Measurements from ENCODE around the gene BBOF1. TPM values are rescaled to one million over a fixed set of nuclear protein-coding genes. Genes with fewer than 3 reads are reported as not detected.
A peak's percentile ranks its signal among the peaks of the same experiment; 100 is the strongest.

The BBOF1 gene
- polyA plus RNA-seq, 2 of the 4 experiments (the other 2 are of a cell fraction) = 4.9 to 5.8 TPM

GRCh38 chr14:73997108-73997943 lies 21.8 kb upstream of the BBOF1 start:
- POLR2A ChIA-PET = no interaction called here
- WGBS (ENCODE audit: missing lambda C conversion rate) = 81% methylated on average over 1 of the region's 1 CpG
- no peaks in the 10 kb centered on the region for H3K9me3 ChIP-seq
- ATAC-seq (peak; percentile 39 to 42; a peak in 3 of 6 replicates), FAIRE-seq (no peak), DNase-seq (ENCODE audit: low read depth in 1 of 2, low spot score in 1 of 2) (no peak)
- CTCF ChIA-PET = interaction anchor here (0.5 to 1.2 kb wide), 4 partner anchors 11 to 1104 kb away, joined by 3 read pairs; partner anchors contain the start of genes BBOF1 and ENTPD5
- no peak overlapping the region for H3K4me3 ChIP-seq
- peak overlapping the region; percentile 62 for H3K4me2 ChIP-seq
- peak overlapping the region; percentile 34 to 52; a peak in 4 of 6 replicates for H3K27ac ChIP-seq
- peaks cover 45% of the 10 kb centered on the region for H3K4me1 ChIP-seq
- no peak for TF ChIP-seq HOXB13 (CRISPR knock-in tag; IDR thresholded peaks at IDR 0.05; ENCODE audit: low read depth)
- no peak for TF ChIP-seq KDM1A (IDR thresholded peaks at IDR 0.05; ENCODE audit: low read depth)
- no peak for TF ChIP-seq ZC3H11A (IDR thresholded peaks at IDR 0.05)
- no peak for TF ChIP-seq BCL3 (IDR thresholded peaks at IDR 0.05)
- TF ChIP-seq POLR2A (IDR thresholded peaks at IDR 0.05; ENCODE audit: low read length) = no peak
- TF ChIP-seq CEBPB (IDR thresholded peaks at IDR 0.05) = no peak
- TF ChIP-seq, protein P1, sequence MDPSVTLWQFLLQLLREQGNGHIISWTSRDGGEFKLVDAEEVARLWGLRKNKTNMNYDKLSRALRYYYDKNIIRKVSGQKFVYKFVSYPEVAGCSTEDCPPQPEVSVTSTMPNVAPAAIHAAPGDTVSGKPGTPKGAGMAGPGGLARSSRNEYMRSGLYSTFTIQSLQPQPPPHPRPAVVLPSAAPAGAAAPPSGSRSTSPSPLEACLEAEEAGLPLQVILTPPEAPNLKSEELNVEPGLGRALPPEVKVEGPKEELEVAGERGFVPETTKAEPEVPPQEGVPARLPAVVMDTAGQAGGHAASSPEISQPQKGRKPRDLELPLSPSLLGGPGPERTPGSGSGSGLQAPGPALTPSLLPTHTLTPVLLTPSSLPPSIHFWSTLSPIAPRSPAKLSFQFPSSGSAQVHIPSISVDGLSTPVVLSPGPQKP (IDR thresholded peaks at IDR 0.05; ENCODE audit: low read depth, low read length) = no peak
- TF ChIP-seq HOXA7 (CRISPR knock-in tag; IDR thresholded peaks at IDR 0.05) = no peak
- no peak for TF ChIP-seq PBX3 (IDR thresholded peaks at IDR 0.05)
- TF ChIP-seq, protein P2, sequence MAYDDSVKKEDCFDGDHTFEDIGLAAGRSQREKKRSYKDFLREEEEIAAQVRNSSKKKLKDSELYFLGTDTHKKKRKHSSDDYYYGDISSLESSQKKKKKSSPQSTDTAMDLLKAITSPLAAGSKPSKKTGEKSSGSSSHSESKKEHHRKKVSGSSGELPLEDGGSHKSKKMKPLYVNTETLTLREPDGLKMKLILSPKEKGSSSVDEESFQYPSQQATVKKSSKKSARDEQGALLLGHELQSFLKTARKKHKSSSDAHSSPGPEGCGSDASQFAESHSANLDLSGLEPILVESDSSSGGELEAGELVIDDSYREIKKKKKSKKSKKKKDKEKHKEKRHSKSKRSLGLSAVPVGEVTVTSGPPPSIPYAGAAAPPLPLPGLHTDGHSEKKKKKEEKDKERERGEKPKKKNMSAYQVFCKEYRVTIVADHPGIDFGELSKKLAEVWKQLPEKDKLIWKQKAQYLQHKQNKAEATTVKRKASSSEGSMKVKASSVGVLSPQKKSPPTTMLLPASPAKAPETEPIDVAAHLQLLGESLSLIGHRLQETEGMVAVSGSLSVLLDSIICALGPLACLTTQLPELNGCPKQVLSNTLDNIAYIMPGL (CRISPR knock-in tag; IDR thresholded peaks at IDR 0.05; ENCODE audit: borderline replicate concordance) = no peak
- no peak for TF ChIP-seq JUN (IDR thresholded peaks at IDR 0.05)
- no peak for TF ChIP-seq HEYL (CRISPR knock-in tag; IDR thresholded peaks at IDR 0.05)

- ChIA-PET POLR2A (no interaction called here), CTCF (interaction anchor here (0.5 to 1.2 kb wide), 2 partner anchors 10 to 1103 kb away, joined by 3 read pairs; no protein-coding TSS in a partner anchor)
- Histone ChIP-seq H3K4me1 (peaks cover 45% of the 10 kb centered on the region), H3K9me3 (no peaks in the 10 kb centered on the region), H3K4me2 (peak overlapping the region; percentile 62), H3K4me3 (no peak overlapping the region), H3K27ac (peak overlapping the region; percentile 20 to 27; a peak in 4 of 6 replicates)
- DNase-seq (ENCODE audit: low read depth in 1 of 2, low spot score in 1 of 2) = no peak
- TF ChIP-seq NFE2L2 (conservative IDR thresholded peaks at IDR 0.05; ENCODE audit: low read length) (no peak), NPAS2 (CRISPR knock-in tag; IDR thresholded peaks at IDR 0.05; ENCODE audit: borderline replicate concordance) (no peak), ZC3H11A (IDR thresholded peaks at IDR 0.05) (no peak), SMC3 (IDR thresholded peaks at IDR 0.05) (no peak), CEBPB (IDR thresholded peaks at IDR 0.05) (no peak), MAFK (IDR thresholded peaks at IDR 0.05; ENCODE audit: partially characterized antibody) (no peak), EHMT2 (IDR thresholded peaks at IDR 0.05; ENCODE audit: low read depth) (no peak), GATA3 (IDR thresholded peaks at IDR 0.05; ENCODE audit: borderline replicate concordance) (no peak), MYC (IDR thresholded peaks at IDR 0.05; ENCODE audit: borderline replicate concordance, low read length) (no peak), ZSCAN20 (CRISPR knock-in tag; IDR thresholded peaks at IDR 0.05) (no peak), HOXB13 (CRISPR knock-in tag; IDR thresholded peaks at IDR 0.05; ENCODE audit: low read depth) (no peak), HOXA7 (CRISPR knock-in tag; IDR thresholded peaks at IDR 0.05) (no peak), CBX8 (IDR thresholded peaks at IDR 0.05) (no peak), JUNB (IDR thresholded peaks at IDR 0.05) (no peak)
- FAIRE-seq = no peak
- ATAC-seq = no peak
- 72% methylated on average over 7 of the region's 7 CpGs for WGBS (ENCODE audit: missing lambda C conversion rate)
Measured at GRCh38 chr14:73997944-73998447, 21.2 kb upstream of the BBOF1 start.
